NCI-H1436 (cell line): ENCODE measurements around the gene SYNRG.
"Not testable (repeated sequence)": the region's sequence is repeated elsewhere in the genome, so short reads cannot be mapped to it uniquely, and the experiment has no call there.

Experiments
- DNase-seq: peaks from one replicate; lab custom pipeline; 2025; lab: John Stamatoyannopoulos, UW

Gene SYNRG

GRCh38 chr17:37538981-37539659 lies 70.1 kb downstream of the SYNRG start:
- DNase-seq = no peak

DNA sequence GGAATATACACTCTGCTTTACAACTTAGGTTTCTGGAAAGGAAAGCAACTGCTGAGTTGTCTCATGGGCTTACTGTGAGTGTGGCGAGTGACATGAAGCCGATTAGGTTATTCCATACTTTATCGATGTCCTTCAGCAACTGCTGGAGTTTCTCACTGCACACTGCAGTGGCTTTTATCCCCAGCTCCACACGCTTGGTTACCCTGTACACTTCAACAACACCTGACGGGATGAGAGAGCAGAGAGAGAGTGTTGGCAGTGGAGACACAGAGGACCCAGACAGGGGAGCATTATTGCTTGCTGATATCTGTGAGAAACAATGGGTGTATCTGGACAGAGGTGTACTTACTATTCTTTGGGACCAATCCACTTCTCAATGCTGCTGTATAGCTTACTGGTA lies 73.3 kb downstream of the SYNRG start:
- no peak for DNase-seq

- DNase-seq = no peak
Observed at GRCh38 chr17:37532756-37533155, 76.5 kb downstream of the SYNRG start.

- DNase-seq = no peak
Observed at GRCh38 chr17:37530420-37530819, 78.8 kb downstream of the SYNRG start.

DNA sequence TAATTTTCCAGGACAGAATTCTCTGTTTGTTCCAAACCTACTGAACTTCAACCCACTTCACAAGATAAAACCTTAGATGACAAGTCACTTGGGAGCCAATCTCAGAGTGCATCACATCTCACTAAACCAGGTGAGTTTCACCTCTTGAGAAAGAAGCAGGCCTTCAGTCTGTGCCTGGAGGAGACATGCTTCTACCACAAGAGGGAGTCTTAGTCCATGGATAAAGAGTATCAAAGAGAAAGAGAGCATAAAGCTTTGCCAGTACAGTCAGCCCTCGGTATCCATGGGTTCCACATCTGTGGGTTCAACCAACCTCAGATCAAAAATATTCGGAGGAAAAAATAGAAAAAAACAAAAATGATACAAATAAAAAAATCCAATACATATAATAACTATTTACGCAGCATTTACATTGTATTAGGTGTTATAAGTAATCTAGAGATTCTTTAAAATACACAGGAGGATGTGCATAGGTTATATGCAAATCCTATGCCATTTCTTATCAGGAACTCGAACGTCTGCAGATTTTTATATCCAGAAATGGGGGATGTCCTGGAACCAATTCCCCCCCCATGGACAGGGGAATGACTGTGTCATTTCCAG lies 81.9 kb downstream of the SYNRG start:
- DNase-seq = peak; percentile 56

DNA sequence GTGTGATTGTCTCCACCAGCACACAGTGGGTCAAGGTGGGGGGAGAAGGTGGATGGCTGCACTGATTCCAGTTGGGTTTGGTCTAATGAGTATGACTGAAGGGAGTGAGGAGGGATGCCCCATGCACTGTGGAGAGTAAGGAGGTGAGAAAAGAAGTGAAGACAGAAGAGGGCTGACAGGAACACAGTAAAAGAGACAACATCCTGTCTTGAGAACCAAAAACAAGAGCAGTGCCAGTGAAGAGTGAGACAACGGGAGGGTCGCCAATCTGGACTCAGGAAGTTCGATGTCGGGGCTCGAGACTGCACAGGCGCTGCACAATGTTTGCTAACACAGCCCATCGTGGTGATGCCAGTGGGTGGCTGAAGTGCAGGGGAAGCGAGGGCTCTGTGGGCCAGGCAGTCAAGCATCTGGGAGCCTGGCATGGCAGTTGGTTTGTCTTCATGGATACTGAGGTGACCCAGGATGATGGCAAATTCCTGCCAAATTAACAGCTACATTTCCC lies 85.5 kb downstream of the SYNRG start:
- DNase-seq = no peak

DNA sequence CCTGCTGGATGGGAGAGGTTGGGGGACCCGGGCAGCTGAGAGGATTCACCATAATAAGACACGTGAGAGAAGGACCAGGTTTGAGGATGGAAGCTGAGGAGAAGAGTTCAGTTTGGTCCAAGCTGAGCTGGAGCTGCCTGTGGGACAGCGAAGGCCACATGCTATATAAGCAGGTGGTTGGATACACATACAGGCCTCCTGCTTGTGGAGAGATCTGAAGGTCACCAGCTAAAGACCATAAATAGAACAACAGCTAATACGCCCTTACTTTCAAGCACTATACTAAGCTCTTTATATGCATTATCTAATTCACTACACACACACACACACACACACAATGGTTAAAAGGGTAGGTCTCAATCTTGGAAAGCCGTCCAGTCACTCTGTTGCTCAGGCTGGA lies 87.4 kb downstream of the SYNRG start:
- no peak for DNase-seq

DNA sequence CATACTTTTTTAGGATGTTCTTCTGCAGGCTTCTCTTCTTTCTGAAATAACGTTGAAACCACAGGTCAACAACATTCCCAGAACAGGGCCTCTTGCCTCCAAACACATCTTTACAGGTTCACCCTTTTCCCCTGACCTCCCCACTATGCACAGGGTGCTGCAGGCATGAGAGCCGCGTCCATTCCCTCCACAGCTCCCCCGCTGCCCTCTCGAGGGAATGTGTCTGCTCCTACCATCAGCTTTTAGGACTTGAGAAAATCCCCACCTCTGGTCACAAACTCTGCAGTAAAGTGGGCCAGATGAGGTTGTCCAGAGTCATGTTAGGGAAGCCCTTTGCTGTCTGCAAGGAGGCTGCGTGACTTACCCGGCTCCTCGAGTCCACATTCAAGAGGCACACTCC lies 89.0 kb downstream of the SYNRG start:
- no peak for DNase-seq

GRCh38 chr17:37519251-37519985 lies 89.8 kb downstream of the SYNRG start:
- no peak for DNase-seq

DNA sequence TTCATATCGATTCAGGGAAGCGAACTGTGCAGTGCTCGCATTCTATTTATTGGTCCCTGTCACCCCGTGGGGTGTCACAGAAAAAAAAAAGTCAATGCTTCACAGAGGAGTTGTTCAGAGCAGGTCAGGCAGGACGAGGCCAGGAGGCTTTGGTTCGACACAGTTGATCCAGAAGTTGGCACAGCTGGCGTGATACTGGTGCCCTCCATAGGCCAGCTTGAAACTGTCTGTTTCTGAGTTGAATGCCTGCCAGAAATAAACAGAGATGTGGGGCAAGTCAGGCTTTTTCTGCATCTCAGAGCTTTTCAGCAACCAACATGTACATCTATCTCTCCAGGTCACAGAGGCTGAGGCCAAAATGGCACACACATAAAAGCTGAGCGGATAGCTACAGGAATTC lies 90.4 kb downstream of the SYNRG start:
- DNase-seq = no peak

GRCh38 chr17:37517881-37518280 lies 91.3 kb downstream of the SYNRG start:
- DNase-seq = no peak

- no peak for DNase-seq
Observed at GRCh38 chr17:37516127-37516571, 93.1 kb downstream of the SYNRG start.

- DNase-seq = no peak
Observed at GRCh38 chr17:37513711-37514110, 95.5 kb downstream of the SYNRG start.

GRCh38 chr17:37512442-37513068 lies 96.7 kb downstream of the SYNRG start:
- DNase-seq = no peak

DNA sequence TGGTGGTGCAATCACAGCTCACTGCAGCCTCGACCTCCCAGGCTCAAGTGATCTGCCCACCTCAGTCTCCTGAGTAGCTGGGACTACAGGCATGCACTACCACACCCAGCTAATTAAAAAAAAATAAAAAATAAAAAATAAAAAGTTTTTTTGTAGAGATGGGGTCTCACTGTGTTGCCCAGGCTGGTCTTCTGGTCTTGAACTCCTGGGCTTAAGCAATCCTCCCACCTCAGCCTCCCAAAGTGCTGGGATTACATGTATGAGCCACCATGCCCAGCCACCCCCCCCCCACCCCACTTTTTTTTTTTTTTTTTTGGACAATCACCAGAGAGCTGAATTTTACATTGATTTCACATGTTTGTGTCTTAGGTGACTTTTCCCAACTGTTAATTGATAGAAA lies 97.6 kb downstream of the SYNRG start:
- DNase-seq = not testable (repeated sequence)

DNA sequence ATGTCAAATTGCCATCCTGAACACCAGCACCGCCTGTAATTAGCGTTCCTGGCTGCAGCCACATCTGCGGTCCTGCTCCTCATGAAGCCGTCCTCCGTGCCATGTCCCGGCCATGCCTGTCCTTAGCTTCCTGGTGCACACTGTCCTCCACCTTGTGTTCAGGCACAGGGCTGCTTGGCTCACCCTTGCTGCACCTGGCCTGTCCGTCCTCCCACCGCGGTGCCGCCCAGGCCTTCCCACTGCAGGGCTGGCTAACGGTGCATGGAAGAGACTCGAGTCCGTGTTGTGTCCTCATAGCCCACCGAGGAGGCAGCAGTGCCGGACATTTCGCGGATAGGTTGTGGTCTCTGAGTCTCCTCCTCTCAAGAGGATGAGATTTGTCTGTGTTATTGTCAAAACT lies 99.2 kb downstream of the SYNRG start:
- no peak for DNase-seq

GRCh38 chr17:37507111-37507510 lies 102.1 kb downstream of the SYNRG start:
- no peak for DNase-seq

DNA sequence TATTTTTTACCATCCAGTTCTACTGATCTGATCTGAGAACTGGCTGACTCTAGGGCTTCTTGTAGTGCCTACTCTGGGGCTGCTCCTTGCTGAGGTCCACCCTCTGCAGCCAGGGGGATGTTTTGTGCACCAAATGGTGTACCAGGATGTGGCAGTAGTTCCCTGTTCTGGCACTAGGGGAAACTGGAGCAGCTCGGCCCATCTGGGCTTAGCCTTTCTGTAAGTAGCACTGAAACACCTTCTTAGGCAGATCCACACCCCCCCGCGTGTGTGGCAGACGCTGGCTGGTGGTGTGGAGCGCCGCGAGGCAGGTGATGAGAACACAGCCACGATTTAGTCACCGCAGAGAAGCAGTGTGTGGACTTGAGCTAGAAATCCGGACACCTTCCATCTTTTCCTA lies 102.5 kb downstream of the SYNRG start:
- no peak for DNase-seq

DNA sequence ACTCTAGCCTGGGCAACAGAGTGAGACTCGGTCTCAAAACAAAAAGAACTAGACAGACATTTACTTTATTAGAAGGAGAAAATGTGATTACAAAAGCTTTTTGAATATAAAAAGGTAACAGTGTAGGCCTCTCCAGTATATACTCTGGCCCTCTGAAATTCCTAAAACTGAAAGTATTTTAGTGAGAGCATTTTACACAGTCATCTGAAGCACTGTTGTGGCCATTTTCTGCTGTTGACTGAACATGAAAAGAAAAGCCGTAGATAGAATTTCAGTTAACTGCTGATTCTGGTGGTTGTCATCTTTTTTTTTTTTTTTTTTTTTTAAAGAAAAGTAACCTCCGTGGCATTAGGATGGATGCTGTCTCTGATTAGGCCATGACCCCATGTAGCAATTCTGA lies 103.9 kb downstream of the SYNRG start:
- DNase-seq = no peak

GRCh38 chr17:37503148-37503547 lies 106.1 kb downstream of the SYNRG start:
- DNase-seq = no peak

DNA sequence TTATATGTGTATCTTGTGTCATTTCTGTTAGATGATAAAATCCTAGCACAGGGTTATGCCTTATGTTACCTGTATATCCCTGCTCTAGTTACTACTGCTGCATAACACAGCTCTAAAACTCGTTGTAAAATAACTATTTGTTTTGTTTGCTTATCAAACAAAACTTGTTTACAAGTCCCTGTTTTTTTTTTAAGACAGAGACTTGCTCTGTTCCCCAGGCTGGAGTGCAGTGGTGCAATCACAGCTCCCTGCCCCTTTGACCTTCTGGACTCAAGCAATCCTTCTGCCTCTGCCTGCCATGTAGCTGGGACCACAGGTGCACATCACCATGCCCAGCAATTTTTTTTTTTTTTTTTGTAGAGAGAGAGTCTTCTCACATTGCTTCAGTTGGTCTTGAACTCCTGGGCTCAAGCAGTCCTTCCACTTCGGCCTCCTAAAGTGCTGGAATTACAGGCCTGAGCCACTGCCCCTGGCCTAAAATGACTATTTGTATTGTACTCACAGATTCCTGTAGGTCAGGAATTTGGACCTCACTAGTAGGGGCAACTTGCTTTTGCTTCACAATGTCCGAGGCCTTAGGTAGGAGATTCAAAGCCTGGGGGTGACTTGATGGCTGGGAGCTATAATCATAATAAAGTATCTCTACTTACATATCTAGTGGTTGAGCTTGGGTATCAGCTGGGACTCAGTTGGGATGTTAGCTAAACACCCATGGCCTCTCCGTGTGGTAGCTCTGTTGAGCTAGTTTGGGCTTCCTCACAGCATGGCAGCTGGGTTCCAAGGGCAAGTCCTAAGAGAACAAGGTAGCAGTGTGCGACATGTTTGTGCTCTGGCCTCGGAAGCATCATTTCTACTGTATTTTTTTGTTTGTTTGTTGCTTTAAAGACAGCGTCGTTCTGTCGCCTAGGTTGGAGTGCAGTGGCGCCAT lies 106.9 kb downstream of the SYNRG start:
- no peak for DNase-seq

- no peak for DNase-seq
Observed at GRCh38 chr17:37500378-37500777, 108.8 kb downstream of the SYNRG start.
